ENCODE data around the gene STXBP5.

DNA sequence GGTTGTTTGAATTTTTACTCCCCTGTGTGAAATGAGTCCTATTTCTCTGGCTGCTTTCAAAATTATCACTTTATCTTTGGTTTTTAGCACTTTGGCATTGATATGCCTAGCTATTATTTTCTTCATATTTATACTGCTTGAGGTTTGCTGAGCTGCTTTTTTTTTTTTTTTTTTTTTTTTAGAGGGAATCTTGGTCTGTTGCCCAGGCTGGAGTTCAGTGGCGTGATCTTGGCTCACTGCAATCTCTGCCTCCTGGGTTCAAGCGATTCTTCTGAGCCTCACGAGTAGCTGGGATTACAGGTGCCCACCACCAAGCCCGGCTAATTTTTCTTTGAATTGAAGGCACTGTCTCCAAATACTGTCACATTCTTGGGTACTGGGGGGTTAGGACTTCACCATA lies 40.6 kb downstream of the STXBP5 start:
- TF ChIP-seq, protein P1, sequence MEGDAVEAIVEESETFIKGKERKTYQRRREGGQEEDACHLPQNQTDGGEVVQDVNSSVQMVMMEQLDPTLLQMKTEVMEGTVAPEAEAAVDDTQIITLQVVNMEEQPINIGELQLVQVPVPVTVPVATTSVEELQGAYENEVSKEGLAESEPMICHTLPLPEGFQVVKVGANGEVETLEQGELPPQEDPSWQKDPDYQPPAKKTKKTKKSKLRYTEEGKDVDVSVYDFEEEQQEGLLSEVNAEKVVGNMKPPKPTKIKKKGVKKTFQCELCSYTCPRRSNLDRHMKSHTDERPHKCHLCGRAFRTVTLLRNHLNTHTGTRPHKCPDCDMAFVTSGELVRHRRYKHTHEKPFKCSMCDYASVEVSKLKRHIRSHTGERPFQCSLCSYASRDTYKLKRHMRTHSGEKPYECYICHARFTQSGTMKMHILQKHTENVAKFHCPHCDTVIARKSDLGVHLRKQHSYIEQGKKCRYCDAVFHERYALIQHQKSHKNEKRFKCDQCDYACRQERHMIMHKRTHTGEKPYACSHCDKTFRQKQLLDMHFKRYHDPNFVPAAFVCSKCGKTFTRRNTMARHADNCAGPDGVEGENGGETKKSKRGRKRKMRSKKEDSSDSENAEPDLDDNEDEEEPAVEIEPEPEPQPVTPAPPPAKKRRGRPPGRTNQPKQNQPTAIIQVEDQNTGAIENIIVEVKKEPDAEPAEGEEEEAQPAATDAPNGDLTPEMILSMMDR (conservative IDR thresholded peaks at IDR 0.05; ENCODE audit: low read depth, low read length), result no peak
- TF ChIP-seq POLR2A (IDR thresholded peaks at IDR 0.05; ENCODE audit: low read depth, low read length) (no peak), NFE2L2 (IDR thresholded peaks at IDR 0.05; ENCODE audit: low read depth, low read length) (no peak), RFX5 (IDR thresholded peaks at IDR 0.05; ENCODE audit: low read depth, low read length) (no peak), CEBPB (IDR thresholded peaks at IDR 0.05; ENCODE audit: low read depth, low read length) (no peak), BHLHE40 (IDR thresholded peaks at IDR 0.05; ENCODE audit: low read depth, low read length) (no peak), RAD21 (IDR thresholded peaks at IDR 0.05; ENCODE audit: low read length) (no peak), MAFK (IDR thresholded peaks at IDR 0.05; ENCODE audit: low read depth, low read length) (no peak), SMC3 (IDR thresholded peaks at IDR 0.05; ENCODE audit: low read depth, low read length) (no peak)
- TF ChIP-seq, protein P2, sequence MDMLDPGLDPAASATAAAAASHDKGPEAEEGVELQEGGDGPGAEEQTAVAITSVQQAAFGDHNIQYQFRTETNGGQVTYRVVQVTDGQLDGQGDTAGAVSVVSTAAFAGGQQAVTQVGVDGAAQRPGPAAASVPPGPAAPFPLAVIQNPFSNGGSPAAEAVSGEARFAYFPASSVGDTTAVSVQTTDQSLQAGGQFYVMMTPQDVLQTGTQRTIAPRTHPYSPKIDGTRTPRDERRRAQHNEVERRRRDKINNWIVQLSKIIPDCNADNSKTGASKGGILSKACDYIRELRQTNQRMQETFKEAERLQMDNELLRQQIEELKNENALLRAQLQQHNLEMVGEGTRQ (IDR thresholded peaks at IDR 0.05; ENCODE audit: low read depth, low read length), result no peak

Measured in IMR-90 (cell line).